NK-92 (cell line): ENCODE results near the gene NXNL2.

Experiments used
- DNase-seq: peaks from one replicate; lab custom pipeline; 2025; ENCODE audit not compliant: unreplicated experiment; lab: John Stamatoyannopoulos, UW

NXNL2 gene

DNA sequence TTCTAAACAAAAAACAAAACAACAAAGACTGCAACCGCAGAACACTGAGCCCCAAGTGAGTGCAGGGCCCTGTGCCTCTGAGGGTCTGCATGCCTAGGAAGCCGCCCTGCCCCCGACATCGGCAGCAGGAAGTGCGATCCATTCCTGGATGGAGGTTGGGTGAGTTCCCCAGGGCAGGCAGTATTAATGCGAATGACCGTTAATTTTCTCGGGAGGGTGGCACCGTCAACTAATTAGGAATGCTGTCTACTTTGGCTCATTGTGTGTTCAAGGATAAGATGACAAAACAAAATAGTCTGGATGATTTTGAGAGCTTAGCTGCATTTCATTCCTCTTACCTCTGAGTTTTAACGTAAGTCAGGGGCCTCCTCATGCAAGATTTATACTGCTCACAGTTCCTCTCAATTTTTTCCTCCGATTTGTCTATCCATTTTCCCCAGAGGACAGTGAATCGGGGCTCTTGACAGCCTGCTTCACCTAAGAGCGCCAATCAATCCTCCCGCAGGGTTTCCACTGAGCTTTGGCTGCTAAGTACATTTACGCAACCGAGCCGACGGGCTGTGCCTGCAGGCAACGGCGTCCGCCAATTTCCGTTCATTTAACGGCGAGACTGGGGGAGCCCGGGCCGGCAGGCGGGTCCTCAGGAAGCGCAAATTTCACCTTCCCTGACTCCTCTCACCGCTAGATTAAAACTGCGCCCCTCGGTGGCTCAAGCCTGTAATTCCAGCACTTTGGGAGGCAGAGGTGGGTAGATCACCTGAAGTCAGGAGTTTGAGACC is 2.9 kb upstream of the NXNL2 start:
- DNase-seq, result no peak

- DNase-seq, result no peak
Measured at GRCh38 chr9:88533951-88534455, 975 bp upstream of the NXNL2 start.

DNA sequence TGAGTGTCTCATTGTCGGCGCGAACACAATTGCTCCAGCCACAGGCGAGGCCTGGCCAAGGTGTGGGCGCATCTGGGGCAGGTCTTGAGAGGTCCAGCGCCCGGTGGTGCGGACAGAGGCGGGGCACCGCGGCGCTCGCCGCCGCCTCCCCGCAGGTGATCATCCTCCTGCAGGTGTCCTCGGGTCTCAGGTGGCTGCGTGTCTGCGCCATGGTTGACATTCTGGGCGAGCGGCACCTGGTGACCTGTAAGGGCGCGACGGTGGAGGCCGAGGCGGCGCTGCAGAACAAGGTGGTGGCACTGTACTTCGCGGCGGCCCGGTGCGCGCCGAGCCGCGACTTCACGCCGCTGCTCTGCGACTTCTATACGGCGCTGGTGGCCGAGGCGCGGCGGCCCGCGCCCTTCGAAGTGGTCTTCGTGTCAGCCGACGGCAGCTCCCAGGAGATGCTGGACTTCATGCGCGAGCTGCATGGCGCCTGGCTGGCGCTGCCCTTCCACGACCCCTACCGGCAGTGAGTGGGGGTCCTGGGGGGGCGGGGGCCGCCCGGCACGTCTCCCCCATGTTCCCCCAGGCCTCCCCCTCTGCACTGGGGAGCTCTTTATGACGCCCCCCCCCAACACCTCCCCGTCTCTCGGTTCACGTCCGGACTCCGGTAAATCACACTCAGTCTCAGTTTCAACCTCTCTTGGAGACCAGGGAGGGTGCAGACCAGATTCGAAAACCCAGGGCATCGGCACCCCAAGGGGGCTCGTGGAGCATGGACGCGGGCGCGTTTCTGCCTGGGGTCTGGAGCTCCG is 446 bp downstream of the NXNL2 start:
- DNase-seq, result no peak

DNA sequence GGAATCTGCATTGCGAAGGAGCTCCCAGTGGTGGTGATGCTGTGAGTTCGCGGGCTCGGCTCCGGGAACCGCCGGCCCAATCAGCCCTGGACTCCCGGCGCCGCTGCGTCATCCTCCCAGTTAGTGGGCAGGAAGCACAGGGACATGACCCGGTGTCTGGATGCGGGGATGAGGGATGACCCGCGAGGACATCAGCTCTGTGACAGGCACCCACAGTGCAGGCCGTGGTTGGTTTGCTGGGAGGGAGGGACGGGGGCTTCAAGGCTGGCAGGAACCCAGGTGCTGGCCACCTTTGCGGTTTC is 996 bp downstream of the NXNL2 start:
- no peak for DNase-seq

GRCh38 chr9:88536951-88537760 is 2.2 kb downstream of the NXNL2 start:
- DNase-seq, result no peak

DNA sequence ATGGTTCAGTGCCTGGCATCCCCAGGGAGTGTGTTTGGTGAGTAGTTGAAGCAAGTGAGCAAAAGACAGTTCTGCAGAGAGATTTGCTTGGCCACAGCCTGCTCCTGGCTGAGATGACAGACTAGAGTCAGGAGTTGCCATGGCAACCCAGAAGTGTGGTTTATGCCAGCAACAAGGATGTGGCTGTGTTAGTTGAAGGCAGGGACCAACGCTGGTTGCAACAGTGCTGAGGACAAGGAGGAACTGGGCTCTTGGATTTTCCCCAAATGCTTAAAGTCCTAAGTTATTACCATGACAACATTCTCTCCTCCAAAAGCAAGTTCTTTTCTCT is 2.7 kb downstream of the NXNL2 start:
- DNase-seq, result no peak

- no peak for DNase-seq
Measured at GRCh38 chr9:88538311-88539085, 3.5 kb downstream of the NXNL2 start.

DNA sequence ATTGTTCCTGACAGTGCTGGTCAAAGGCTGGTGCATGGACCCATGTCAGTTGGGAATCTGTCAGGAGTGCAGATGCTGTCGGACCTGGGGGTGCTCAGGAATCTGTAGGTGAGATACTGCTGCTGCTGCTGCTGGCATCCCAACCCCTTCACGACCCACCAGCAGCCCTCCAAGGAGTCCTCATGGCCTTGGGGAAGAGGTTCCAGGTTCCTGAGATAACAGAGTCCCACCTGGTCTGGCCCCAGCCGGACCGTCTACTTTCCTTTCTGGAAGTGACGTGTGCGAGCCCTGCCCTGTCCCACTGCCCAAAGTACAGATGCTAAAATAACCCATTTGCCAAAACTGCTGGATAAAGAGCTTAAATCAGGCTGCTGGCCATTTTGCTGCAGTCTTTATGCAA is 4.3 kb downstream of the NXNL2 start:
- no peak for DNase-seq

DNA sequence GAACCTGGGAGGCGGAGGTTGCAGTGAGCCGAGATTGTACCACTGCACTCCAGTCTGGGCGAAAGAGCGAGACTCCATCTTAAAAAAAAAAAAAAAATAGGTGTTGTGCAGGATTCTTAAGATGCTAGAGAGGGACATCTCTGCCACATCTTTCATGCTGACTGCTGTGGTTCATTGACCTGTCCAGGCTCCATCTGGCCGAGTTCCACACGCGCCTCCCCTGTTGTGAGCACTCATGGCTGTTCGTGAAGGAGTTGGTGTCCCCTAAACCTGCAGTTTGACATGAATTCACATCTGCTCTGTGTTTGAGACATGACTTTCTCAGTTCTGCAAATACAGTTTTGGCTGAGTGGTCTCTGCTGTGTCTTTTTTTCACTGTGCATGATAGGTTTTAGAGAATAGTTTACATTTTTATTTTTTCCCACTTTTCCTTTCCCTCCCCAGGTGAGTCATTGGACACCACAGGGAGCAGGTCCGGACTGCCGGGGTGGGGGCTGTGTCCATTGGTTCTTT is 5.3 kb downstream of the NXNL2 start:
- DNase-seq, result no peak

GRCh38 chr9:88544245-88544644 is 9.3 kb downstream of the NXNL2 start:
- no peak for DNase-seq

- DNase-seq, result no peak
Measured at GRCh38 chr9:88551546-88552137, 16.7 kb downstream of the NXNL2 start.

GRCh38 chr9:88553350-88553749 is 18.4 kb downstream of the NXNL2 start:
- no peak for DNase-seq

DNA sequence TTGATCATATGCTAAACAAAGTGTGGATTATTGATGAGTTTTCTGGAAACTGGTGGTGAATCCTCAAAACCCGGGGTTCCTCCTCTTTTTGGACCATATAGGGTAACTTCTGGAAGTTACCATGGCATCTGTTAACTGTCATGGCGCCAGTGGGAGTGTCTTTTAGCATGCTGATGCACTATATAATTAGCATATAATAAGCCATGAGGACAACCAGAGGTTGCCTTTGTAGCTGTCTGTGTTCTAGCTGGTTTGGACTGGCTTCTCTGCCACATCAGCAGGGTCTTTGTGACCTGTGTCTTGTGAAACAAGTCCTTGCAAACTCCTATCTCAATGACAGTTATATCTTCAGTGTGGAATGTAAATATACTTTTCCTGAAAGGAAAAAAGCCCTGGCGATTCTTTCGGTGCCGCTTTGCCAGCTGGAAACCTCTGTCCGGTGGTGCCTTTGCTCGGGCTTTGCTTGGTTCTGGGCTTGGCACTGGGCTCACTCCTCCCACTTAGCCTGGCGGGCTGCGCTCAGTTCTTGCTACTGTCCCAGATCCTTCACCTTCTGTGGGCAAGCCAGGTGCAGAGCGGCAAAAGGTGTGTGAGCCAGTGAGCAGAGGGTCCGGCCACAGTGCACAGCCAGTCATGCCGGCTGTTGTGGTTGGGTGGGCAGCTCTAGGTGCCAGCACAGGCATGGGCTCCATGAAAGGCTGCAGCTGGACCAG is 20.4 kb downstream of the NXNL2 start:
- DNase-seq, result no peak

GRCh38 chr9:88559661-88560060 is 24.7 kb downstream of the NXNL2 start:
- DNase-seq, result no peak

DNA sequence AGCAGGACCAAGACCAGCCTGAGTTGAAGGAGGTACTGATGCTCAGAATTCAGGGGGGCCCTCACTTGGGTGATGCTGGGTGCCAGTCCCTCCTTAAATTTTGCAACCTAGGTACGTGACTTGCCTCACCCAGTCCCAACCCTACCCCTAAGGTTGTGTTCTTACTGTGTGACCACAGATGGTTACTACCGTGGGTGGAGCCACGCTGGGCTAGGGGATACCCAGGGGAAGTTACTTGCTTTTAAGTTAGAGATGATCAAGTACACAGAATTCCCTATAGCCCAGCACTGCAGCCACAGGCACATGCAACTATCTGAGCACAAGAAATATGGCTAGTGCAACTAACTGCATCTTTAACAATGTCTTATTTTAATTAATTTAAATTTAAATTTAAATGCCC is 32.9 kb downstream of the NXNL2 start:
- DNase-seq, result no peak

- no peak for DNase-seq
Measured at GRCh38 chr9:88571419-88571818, 36.4 kb downstream of the NXNL2 start.

DNA sequence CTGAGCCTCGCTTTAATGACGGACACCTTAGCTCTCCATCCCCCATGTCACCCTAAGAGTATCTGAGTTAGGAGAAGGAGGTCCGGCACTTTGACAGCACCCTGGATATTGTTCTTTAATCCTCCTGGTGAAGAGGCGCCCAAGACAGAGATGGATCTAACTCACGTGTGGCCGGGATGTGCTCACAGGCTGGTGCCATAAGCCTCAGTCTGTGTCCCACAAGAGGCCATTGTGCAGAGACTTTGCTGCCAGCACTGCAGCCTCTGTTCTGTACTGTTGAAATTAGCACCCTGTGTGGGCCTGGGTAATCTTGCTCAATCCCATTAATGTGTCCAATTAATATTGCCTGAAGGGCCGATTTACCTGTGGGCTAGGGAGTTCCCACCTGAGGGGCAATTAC is 37.7 kb downstream of the NXNL2 start:
- DNase-seq, result no peak

DNA sequence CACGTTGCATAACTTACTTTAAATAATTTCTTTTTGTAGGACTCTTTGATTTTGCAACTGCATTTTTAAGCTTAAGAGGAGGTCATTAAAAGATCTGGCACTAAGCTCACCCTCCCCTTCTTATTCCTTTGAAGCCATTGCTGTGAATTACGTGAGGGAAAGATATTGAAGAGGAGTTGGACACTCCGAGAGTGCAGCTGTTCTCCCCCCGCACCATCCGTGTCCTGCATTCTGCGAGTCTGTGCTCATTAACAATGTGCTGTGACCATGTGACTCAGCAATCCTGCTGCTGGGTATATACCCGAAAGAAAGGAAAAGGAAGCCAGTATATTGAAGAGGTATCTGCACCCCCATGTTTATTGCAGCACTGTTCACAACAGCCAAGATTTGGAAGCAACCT is 40.0 kb downstream of the NXNL2 start:
- no peak for DNase-seq

GRCh38 chr9:88577256-88578120 is 42.5 kb downstream of the NXNL2 start:
- no peak for DNase-seq
